K562 (cell line): ENCODE data around the gene RAD54L. TPM values are rescaled to one million over a fixed set of nuclear protein-coding genes. Genes with fewer than 3 reads are reported as not detected.

ENCODE experiments used
- ARID2 ChIP-seq: fragments of 450-650 bp; IDR thresholded peaks from 2 replicates; pipeline ENCODE4 v1.6.1; 2017; ENCODE audit warnings: antibody characterized with exemption, mild to moderate bottlenecking
- ELF1 ChIP-seq: fragments of 200-800 bp; sonication (Bioruptor generic); IDR thresholded peaks from 2 replicates; pipeline ENCODE4 v1.6.1; 2016; ENCODE audit warnings: missing genetic modification characterization, missing compliant biosample characterization
- FOXP1 ChIP-seq: sonication (generic); formaldehyde crosslinking; IDR thresholded peaks from 2 replicates; pipeline ENCODE4 v1.8.0; 2022; ENCODE audit warnings: mild to moderate bottlenecking, missing genetic modification reagents
- HNRNPK ChIP-seq: fragments of 200-400 bp; formaldehyde crosslinking; IDR thresholded peaks from one replicate; pipeline ENCODE4 v1.6.1; 2018; ENCODE audit warnings: mild to moderate bottlenecking, low read depth, low read length; ENCODE audit not compliant: poor library complexity, severe bottlenecking
- JUND ChIP-seq, 2 experiments: IDR thresholded peaks; 2 replicates in 1 of 2; 3 replicates in 1 of 2; pipeline ENCODE4 v1.6.1; 2011; ENCODE audit warnings: borderline replicate concordance in 2 of 2, low read depth in 2 of 2, low read length in 2 of 2, improper control_type of control experiment in 1 of 2, missing biosample characterization in 1 of 2, missing genetic modification characterization in 1 of 2, missing genetic modification reagents in 1 of 2
- POLR3A ChIP-seq: IDR thresholded peaks from 2 replicates; pipeline ENCODE4 v1.6.1; 2011; ENCODE audit warnings: borderline replicate concordance, mild to moderate bottlenecking, moderate library complexity; ENCODE audit not compliant: insufficient read length, insufficient read depth; ENCODE audit errors: extremely low read depth
- PRPF4 ChIP-seq: fragments of 200-400 bp; formaldehyde crosslinking; IDR thresholded peaks from one replicate; pipeline ENCODE4 v1.6.1; 2017; ENCODE audit warnings: low read length, low read depth, mild to moderate bottlenecking; ENCODE audit not compliant: insufficient read depth, poor library complexity, severe bottlenecking
- RBBP5 ChIP-seq: fragments of 200-600 bp; sonication (generic); IDR thresholded peaks from 2 replicates; pipeline ENCODE4 v1.6.1; 2012; ENCODE audit warnings: borderline replicate concordance, mild to moderate bottlenecking, low read length, control low read depth, inconsistent platforms; ENCODE audit not compliant: insufficient read depth, poor library complexity, severe bottlenecking
- RBFOX2 ChIP-seq: fragments of 200-400 bp; formaldehyde crosslinking; IDR thresholded peaks from 2 replicates; pipeline ENCODE4 v1.6.1; 2017; ENCODE audit warnings: low read depth, mild to moderate bottlenecking, low read length, moderate library complexity
- SMARCC2 ChIP-seq: fragments of 450-650 bp; IDR thresholded peaks from 2 replicates; pipeline ENCODE4 v1.6.1; 2017; ENCODE audit warnings: antibody characterized with exemption, moderate library complexity, mild to moderate bottlenecking, low read depth
- SUPT5H ChIP-seq: fragments of 450-650 bp; IDR thresholded peaks from 2 replicates; pipeline ENCODE4 v1.6.1; 2016
- TBL1XR1 ChIP-seq, 2 experiments: IDR thresholded peaks; 2 replicates each; pipeline ENCODE4 v1.6.1; 2012; ENCODE audit warnings: improper control_type of control experiment in 2 of 2, low read length in 2 of 2, mild to moderate bottlenecking in 1 of 2
- THRAP3 ChIP-seq: fragments of 450-650 bp; IDR thresholded peaks from 2 replicates; pipeline ENCODE4 v1.6.1; 2016; ENCODE audit warnings: mild to moderate bottlenecking, inconsistent platforms, borderline replicate concordance
- TRIM24 ChIP-seq, 2 experiments: fragments of 450-650 bp; IDR thresholded peaks; 2 replicates each; pipeline ENCODE4 v1.6.1; 2016
- ZBED1 ChIP-seq: IDR thresholded peaks from 2 replicates; pipeline ENCODE4 v1.6.1; 2014
- ZBTB34 ChIP-seq: fragments of 250-450 bp; sonication (Bioruptor Pico); IDR thresholded peaks from 2 replicates; pipeline ENCODE4 v1.8.0; 2021; ENCODE audit warnings: mild to moderate bottlenecking, moderate library complexity
- ZKSCAN8 ChIP-seq: fragments of 200-800 bp; sonication (Bioruptor generic); IDR thresholded peaks from 2 replicates; pipeline ENCODE4 v1.6.1; 2016; ENCODE audit warnings: missing genetic modification characterization, missing compliant biosample characterization
- ZNF583 ChIP-seq: fragments of 250-450 bp; sonication (Bioruptor Pico); IDR thresholded peaks from 2 replicates; pipeline ENCODE4 v1.4.0; 2020
- ZNF668 ChIP-seq: fragments of 250-450 bp; sonication (Bioruptor Pico); IDR thresholded peaks from 2 replicates; pipeline ENCODE4 v1.8.0; 2022; ENCODE audit warnings: mild to moderate bottlenecking, inconsistent platforms
- ZNF699 ChIP-seq: fragments of 250-450 bp; sonication (Bioruptor Pico); IDR thresholded peaks from 2 replicates; pipeline ENCODE4 v1.8.0; 2021; ENCODE audit warnings: mild to moderate bottlenecking, moderate library complexity; ENCODE audit not compliant: insufficient replicate concordance
- ZNF785 ChIP-seq: fragments of 250-450 bp; sonication (Bioruptor Pico); IDR thresholded peaks from 2 replicates; pipeline ENCODE4 v1.4.0; 2020; ENCODE audit warnings: mild to moderate bottlenecking
- polyA plus RNA-seq, 8 experiments: library from polyadenylated mRNA; depleted of rRNA in 4 of 8; stranded (reverse) in 5 of 8; unstranded in 3 of 8; fragments of >200 nt; fragmentation: Nextera tagmentation in 2 of 8; fragmentation: Illumina TruSeq in 1 of 8; extraction: Ambion mirVana in 2 of 8; extraction: Trizol in 1 of 8; gene quantifications; 2 replicates each; pipeline versions ENCODE4 v1.2.1 to v1.2.3, GENCODE V29; 2011 to 2014; ENCODE audit warnings: inconsistent platforms in 1 of 8, missing spikeins in 1 of 8
- total RNA-seq, 7 experiments: library from RNA; depleted of rRNA in 6 of 7; stranded (reverse); fragments of >200 nt in 6 of 7; fragmentation: Illumina TruSeq in 2 of 7; extraction: Trizol in 2 of 7; gene quantifications; 2 replicates each; pipeline versions ENCODE4 v1.2.1 to v1.2.3, GENCODE V29; 2011 to 2021; ENCODE audit warnings: low replicate concordance in 1 of 7
- TF ChIP-seq, protein P1 (sequence below), 2 experiments: IDR thresholded peaks; 2 replicates each; pipeline ENCODE4 v1.6.1; 2011; ENCODE audit warnings: borderline replicate concordance in 1 of 2, control low read depth in 1 of 2, low read depth in 1 of 2, low read length in 1 of 2, mild to moderate bottlenecking in 1 of 2, mixed read lengths in 1 of 2, moderate library complexity in 1 of 2; ENCODE audit not compliant: insufficient read depth in 1 of 2, insufficient read length in 1 of 2, poor library complexity in 1 of 2, severe bottlenecking in 1 of 2; ENCODE audit errors: extremely low read depth in 1 of 2

RAD54L gene
- total and polyA plus RNA-seq, 9 of the 15 experiments (the other 6 are each of a cell fraction or from before 2014, with no cell fraction given): 17.9 to 92.3 (median 37.5) TPM

- TF ChIP-seq ELF1 (no peak), PRPF4 (no peak), RBBP5 (peak; percentile 17), ZNF785 (CRISPR knock-in tag) (no peak), ZBED1 (0 out of 2 replicates have a peak, but pooled peaks have one; percentile 33), JUND (IDR thresholded peaks at IDR 0.05; ENCODE audit: borderline replicate concordance, low read depth, low read length) (no peak), JUND (tag; IDR thresholded peaks at IDR 0.05; ENCODE audit: borderline replicate concordance, low read depth, low read length) (no peak), TRIM24 (IDR thresholded peaks at IDR 0.05) (no peak), ZNF668 (CRISPR knock-in tag) (no peak), ARID2 (no peak), ZNF699 (CRISPR knock-in tag) (no peak), ZNF583 (CRISPR knock-in tag) (no peak), RBFOX2 (peak; percentile 50; the same call in 1 of the 2 replicates), POLR3A (no peak), SUPT5H (peak; percentile 69), TBL1XR1 (IDR thresholded peaks at IDR 0.05; ENCODE audit: low read length in 2 of 2) (no peak), SMARCC2 (no peak), THRAP3 (no peak), FOXP1 (CRISPR knock-in tag) (no peak), HNRNPK (no peak), ZBTB34 (no peak), ZKSCAN8 (CRISPR knock-in tag) (no peak)
- TF ChIP-seq, protein P1, sequence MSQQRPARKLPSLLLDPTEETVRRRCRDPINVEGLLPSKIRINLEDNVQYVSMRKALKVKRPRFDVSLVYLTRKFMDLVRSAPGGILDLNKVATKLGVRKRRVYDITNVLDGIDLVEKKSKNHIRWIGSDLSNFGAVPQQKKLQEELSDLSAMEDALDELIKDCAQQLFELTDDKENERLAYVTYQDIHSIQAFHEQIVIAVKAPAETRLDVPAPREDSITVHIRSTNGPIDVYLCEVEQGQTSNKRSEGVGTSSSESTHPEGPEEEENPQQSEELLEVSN (IDR thresholded peaks at IDR 0.05; ENCODE audit: borderline replicate concordance in 1 of 2, extremely low read depth in 1 of 2, insufficient read depth in 1 of 2, insufficient read length in 1 of 2, low read depth in 1 of 2, low read length in 1 of 2, poor library complexity in 1 of 2, severe bottlenecking in 1 of 2): no peak
Observed at GRCh38 chr1:46281021-46281420, 33.5 kb downstream of the RAD54L start (continued).
